Lower leg skin (tissue), 4 donors: Measurements from ENCODE around the gene ZNF385C. TPM values are rescaled to one million over a fixed set of nuclear protein-coding genes. Genes with fewer than 3 reads are reported as not detected.

ENCODE experiments used
- DNase-seq, 2 donors: peaks; one replicate each; pipeline ENCODE4 v3.0.0-alpha.2; 2019; ENCODE audit warnings: low spot score in 2 of 2
- H3K4me3 ChIP-seq: fragments of 200-600 bp; sonication (generic); 2 replicates; pipeline ENCODE4 v1.5.1; 2017; ENCODE audit warnings: mild to moderate bottlenecking, low read depth; ENCODE audit not compliant: poor library complexity, severe bottlenecking
- POLR2A ChIP-seq, 2 donors: fragments of 450-650 bp; IDR thresholded peaks; one replicate each; pipeline ENCODE4 v1.6.1; 2016 to 2017; ENCODE audit warnings: antibody characterized with exemption in 2 of 2, mild to moderate bottlenecking in 1 of 2, moderate library complexity in 1 of 2
- WGBS, 2 donors: methylation state at CpG; one replicate each; pipeline ENCODE4 v1.1.5; 2018; 5-methylcytosine and 5-hydroxymethylcytosine counted together
- intact Hi-C: fragments of 100-400 bp; cut with DNase I; formaldehyde crosslinking; loops from one replicate; pipeline ENCODE4 v1.15.0; 2023; ENCODE audit warnings: low total_unique reads
- total RNA-seq, 4 donors: library from RNA; depleted of rRNA; stranded (reverse); fragments of >200 nt; gene quantifications; one replicate each; pipeline ENCODE4 v1.1.0, GENCODE V29; 2016
- TF ChIP-seq, protein P1 (sequence below), 3 donors: fragments of 450-650 bp; IDR thresholded peaks; one replicate each; pipeline ENCODE4 v1.5.1; 2016; ENCODE audit warnings: antibody characterized with exemption in 3 of 3, mild to moderate bottlenecking in 3 of 3, moderate library complexity in 2 of 3

The ZNF385C gene
- total RNA-seq, 4 donors from 2014 or later: 0.29 to 1.3 TPM; not detected in 2

DNA sequence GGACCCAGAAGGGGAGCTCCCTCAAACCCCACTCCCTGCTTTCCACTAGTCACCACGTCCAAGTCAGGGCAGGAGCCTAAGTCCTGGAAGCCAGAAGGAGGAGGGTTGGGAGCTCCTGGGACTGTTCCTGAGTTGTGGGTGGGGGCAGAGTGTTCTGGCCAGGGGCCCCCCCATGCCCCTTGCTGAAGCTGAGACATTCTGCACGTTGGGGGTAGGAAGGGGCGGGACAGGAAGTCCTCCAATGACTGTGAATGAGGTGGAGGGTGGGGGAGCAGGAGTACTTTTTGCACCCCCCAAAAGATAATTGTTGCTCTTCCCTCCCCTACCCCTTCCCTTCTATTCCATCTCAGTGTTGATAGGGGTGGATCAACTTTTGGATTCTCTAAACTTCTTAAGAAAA lies 26.5 kb downstream of the ZNF385C start:
- TF ChIP-seq, protein P1, sequence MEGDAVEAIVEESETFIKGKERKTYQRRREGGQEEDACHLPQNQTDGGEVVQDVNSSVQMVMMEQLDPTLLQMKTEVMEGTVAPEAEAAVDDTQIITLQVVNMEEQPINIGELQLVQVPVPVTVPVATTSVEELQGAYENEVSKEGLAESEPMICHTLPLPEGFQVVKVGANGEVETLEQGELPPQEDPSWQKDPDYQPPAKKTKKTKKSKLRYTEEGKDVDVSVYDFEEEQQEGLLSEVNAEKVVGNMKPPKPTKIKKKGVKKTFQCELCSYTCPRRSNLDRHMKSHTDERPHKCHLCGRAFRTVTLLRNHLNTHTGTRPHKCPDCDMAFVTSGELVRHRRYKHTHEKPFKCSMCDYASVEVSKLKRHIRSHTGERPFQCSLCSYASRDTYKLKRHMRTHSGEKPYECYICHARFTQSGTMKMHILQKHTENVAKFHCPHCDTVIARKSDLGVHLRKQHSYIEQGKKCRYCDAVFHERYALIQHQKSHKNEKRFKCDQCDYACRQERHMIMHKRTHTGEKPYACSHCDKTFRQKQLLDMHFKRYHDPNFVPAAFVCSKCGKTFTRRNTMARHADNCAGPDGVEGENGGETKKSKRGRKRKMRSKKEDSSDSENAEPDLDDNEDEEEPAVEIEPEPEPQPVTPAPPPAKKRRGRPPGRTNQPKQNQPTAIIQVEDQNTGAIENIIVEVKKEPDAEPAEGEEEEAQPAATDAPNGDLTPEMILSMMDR (IDR thresholded peaks at IDR 0.05): no peak
- no peak for TF ChIP-seq POLR2A (IDR thresholded peaks at IDR 0.05)
- DNase-seq: no peak
- H3K4me3 ChIP-seq: no peak overlapping the region
- WGBS, 2 donors: 17 to 21% methylated on average over 3 of the region's 3 CpGs
- intact Hi-C loops: no loop called here

DNA sequence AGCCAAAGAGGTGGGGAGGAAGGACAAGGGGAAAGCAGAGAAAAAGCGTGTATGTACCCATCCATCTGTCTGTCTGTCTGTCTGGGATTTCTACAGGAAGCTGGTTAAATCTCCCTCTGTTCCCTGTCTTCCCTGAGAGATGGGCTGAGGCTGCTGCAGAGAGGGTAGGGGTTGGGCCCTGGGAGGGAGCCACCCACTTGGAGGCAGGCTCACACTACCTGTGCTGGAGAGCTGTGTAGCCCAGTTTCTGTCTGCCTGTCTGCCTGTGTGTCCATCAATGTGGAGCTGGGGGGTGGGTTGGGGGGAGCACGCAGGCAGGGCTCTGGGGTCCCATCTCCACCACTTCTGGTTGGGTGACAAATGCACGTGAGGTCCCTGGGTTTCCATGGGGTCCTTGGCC lies 29.3 kb downstream of the ZNF385C start:
- DNase-seq: no peak
- no peak overlapping the region for H3K4me3 ChIP-seq
- TF ChIP-seq POLR2A (IDR thresholded peaks at IDR 0.05): no peak
- TF ChIP-seq, protein P1 (IDR thresholded peaks at IDR 0.05): no peak
- WGBS, 2 donors: 78 to 85% methylated on average over 3 of the region's 3 CpGs
- intact Hi-C loops: loop anchor here (5.0 kb wide), 1 partner anchor 48 kb away; no protein-coding TSS in a partner anchor

DNA sequence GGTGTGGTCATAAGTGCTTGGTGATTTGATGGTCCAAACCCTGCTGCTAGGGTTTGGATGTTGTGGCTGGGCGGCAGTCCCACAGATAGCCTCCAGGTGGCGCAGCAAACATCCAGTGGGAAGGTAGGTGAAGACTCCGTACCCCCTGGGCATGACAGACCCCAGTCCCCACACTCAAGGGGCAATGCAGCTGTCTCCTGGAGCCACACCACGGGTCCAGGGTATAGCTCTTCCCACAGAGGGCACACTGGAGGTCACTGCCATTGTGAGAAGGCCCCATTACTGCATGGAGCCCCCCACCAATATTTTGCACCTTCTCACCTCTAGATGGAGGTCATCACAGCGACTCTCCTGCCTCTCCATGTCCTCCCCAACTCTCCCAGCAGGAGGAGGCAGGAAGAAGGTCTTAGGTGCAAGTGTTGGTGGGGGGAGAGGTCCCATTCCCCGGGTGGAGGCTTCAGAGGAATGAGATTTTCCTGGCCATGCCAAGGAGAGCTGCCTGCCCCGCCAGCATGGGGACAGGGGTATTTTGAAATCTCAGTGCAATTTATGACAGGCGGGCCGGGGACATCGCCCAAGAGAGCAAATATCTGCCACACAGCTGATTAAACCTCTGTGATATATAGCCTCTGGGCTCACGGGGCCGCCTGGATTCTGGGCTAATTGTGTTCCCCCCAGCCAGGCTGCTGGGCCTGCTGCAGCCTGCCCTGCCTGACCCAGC lies 30.7 kb downstream of the ZNF385C start:
- intact Hi-C loops: loop anchor here (5.0 kb wide), 1 partner anchor 50 kb away; no protein-coding TSS in a partner anchor
- peak; percentile 56 to 95 for DNase-seq
- TF ChIP-seq, protein P1 (IDR thresholded peaks at IDR 0.05): peak in 1 of 3 donors; percentile 74
- TF ChIP-seq POLR2A (IDR thresholded peaks at IDR 0.05): no peak
- WGBS, 2 donors: 15 to 17% methylated on average over 11 to 12 of the region's 12 CpGs
- no peak overlapping the region for H3K4me3 ChIP-seq

DNA sequence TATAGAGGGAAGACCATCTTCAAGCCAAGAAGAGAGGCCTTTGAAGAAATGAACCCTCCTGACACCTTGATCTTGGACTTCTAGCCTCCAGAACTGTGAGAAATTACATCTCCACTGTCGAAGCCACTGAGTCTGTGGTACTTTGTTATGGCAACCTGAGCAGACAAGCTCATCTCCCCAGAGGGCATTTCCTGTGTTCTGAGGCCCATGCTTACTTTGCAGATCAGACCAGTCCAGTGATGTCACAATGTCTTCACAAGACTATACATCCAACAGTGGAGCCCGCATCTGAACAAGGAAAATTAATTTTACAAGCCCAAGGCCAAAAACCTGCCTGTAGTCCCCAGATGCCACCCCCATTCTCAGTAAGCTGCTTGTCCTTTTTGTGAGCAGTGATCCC lies 33.1 kb downstream of the ZNF385C start:
- TF ChIP-seq, protein P1 (IDR thresholded peaks at IDR 0.05): no peak
- TF ChIP-seq POLR2A (IDR thresholded peaks at IDR 0.05): no peak
- 73 to 78% methylated on average over 2 of the region's 2 CpGs for WGBS, 2 donors
- intact Hi-C loops: loop anchor here (5.0 kb wide), 1 partner anchor 52 kb away; no protein-coding TSS in a partner anchor
- H3K4me3 ChIP-seq: no peak overlapping the region
- DNase-seq: no peak

DNA sequence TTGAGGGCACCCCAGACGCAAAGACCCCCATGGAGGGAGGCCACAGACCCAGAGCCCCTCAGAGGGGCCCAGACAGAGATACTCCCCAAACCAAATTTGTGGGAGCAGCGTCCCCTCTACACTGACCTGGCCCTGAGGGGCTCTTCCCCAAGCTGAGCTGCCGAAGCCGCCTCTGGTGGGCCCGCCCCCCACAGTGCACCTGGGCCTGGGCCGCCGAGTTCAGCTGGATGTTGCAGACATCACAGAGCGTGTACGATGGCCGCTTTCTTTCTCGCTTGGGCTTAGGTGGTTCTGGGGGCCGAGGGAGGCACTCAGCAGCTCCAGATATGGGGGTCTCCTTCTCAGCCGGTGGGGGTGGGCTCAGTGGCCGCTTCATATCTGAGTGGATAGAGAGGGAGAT lies 35.6 kb downstream of the ZNF385C start:
- H3K4me3 ChIP-seq: no peak overlapping the region
- WGBS, 2 donors: 88 to 91% methylated on average over 14 of the region's 14 CpGs
- DNase-seq: no peak
- TF ChIP-seq, protein P1 (IDR thresholded peaks at IDR 0.05): no peak
- TF ChIP-seq POLR2A (IDR thresholded peaks at IDR 0.05): no peak
- intact Hi-C loops: no loop called here
